Measurements from ENCODE around the gene MANSC1. TPM values are rescaled to one million over a fixed set of nuclear protein-coding genes. Genes with fewer than 3 reads are reported as not detected.

MANSC1 gene
- total RNA-seq, 1 experiment from 2014 or later: 9.1 TPM

- no peaks in the 10 kb centered on the region for H3K9me3 ChIP-seq (ENCODE audit: control insufficient read depth, low read depth, low read length)
- H3K9ac ChIP-seq (ENCODE audit: extremely low read depth, insufficient read length, low read length): no peak overlapping the region
- Mint-ChIP-seq H3K4me1 (peaks cover 24 to 29% of the 10 kb centered on the region in 2 experiments), H3K4me3 (no peak overlapping the region), H3K27ac (no peak overlapping the region), H3K36me3 (ENCODE audit: insufficient read depth in 1 of 3, low read depth in 3 of 3) (peaks cover 0 to 15% (median 2%) of the 10 kb centered on the region in 3 experiments; a peak in 2 of 7 replicates), H3K27me3 (ENCODE audit: low read depth) (no peaks in the 10 kb centered on the region), H3K9me3 (peaks cover 7 to 14% of the 10 kb centered on the region in 2 experiments; a peak in 4 of 5 replicates)
- no peak overlapping the region for H3K27ac ChIP-seq (ENCODE audit: insufficient read length, low read depth, low read length)
- H2AFZ ChIP-seq (ENCODE audit: low read length): no peak overlapping the region
- no peaks in the 10 kb centered on the region for H3K79me1 ChIP-seq (ENCODE audit: insufficient read depth, low read depth, low read length, poor library complexity, severe bottlenecking)
- H3K14ac ChIP-seq (ENCODE audit: insufficient read depth, low read length): no peak overlapping the region
- H2BK15ac ChIP-seq (ENCODE audit: low read depth, low read length): no peak overlapping the region
- H3K4ac ChIP-seq (ENCODE audit: low read depth, low read length): no peak overlapping the region
- H2BK12ac ChIP-seq (ENCODE audit: insufficient read length, low read depth, low read length): no peak overlapping the region
- no peak overlapping the region for H4K91ac ChIP-seq (ENCODE audit: insufficient read length, low read depth, low read length)
- H3K56ac ChIP-seq (ENCODE audit: insufficient read length, low read depth, low read length): no peak overlapping the region
- no peaks in the 10 kb centered on the region for H3K79me2 ChIP-seq (ENCODE audit: insufficient read depth, low read length)
- no peak overlapping the region for H3K23ac ChIP-seq (ENCODE audit: insufficient read length, low read depth, low read length)
- H3K23me2 ChIP-seq (ENCODE audit: insufficient read length, low read depth, low read length, poor library complexity, severe bottlenecking): no peaks in the 10 kb centered on the region
- TF ChIP-seq CTCF (conservative IDR thresholded peaks at IDR 0.05): no peak
- no peak overlapping the region for H2BK20ac ChIP-seq (ENCODE audit: low read depth, low read length, poor library complexity, severe bottlenecking)
- H3K27me3 ChIP-seq (ENCODE audit: insufficient read depth, low read length): no peaks in the 10 kb centered on the region
- peaks cover 4% of the 10 kb centered on the region; the same call in 1 of the 2 replicates for H3K4me1 ChIP-seq (ENCODE audit: insufficient read depth, low read length)
- H3T11ph ChIP-seq (ENCODE audit: low read length): no peak overlapping the region
- H2BK120ac ChIP-seq (ENCODE audit: low read depth, low read length, poor library complexity, severe bottlenecking): no peak overlapping the region
- no peak overlapping the region for H2BK5ac ChIP-seq (ENCODE audit: insufficient read length, low read length)
- H4K20me1 ChIP-seq (ENCODE audit: control insufficient read depth, insufficient read depth, insufficient read length): no peaks in the 10 kb centered on the region
- H3K18ac ChIP-seq (ENCODE audit: insufficient read length, low read depth, low read length): no peak overlapping the region
- no peak overlapping the region for H3K4me2 ChIP-seq (ENCODE audit: insufficient read depth, insufficient read length, low read length)
- no CpG with 5 or more reads among the region's 4 CpGs for WGBS (ENCODE audit: extremely low coverage, insufficient read length, low lambda C conversion rate)
- no peak overlapping the region for H2AK5ac ChIP-seq (ENCODE audit: insufficient read length, low read length)
- H4K5ac ChIP-seq (ENCODE audit: insufficient read length, low read depth, low read length): no peak overlapping the region
- DNase-seq: no peak
- no peak overlapping the region for H4K8ac ChIP-seq (replicated peaks; ENCODE audit: insufficient read length, low read depth, low read length)
These were observed 71.1 kb downstream of the MANSC1 start for GRCh38 chr12:12278899-12279298.

Other genes starting within 250 kb of the MANSC1 start
- 60.2 and 62.4 TPM in 2 replicates for gene LRP6, start 83.2 kb downstream of the MANSC1 start, total RNA-seq (2021)
- gene BORCS5, start 6.8 kb upstream of the MANSC1 start, total RNA-seq (2021): 13.4 and 13.9 TPM in 2 replicates
- 62.5 and 64.0 TPM in 2 replicates for gene DUSP16, start 212.6 kb upstream of the MANSC1 start, total RNA-seq (2021)